Measurements from ENCODE around the gene ETS1.

DNA sequence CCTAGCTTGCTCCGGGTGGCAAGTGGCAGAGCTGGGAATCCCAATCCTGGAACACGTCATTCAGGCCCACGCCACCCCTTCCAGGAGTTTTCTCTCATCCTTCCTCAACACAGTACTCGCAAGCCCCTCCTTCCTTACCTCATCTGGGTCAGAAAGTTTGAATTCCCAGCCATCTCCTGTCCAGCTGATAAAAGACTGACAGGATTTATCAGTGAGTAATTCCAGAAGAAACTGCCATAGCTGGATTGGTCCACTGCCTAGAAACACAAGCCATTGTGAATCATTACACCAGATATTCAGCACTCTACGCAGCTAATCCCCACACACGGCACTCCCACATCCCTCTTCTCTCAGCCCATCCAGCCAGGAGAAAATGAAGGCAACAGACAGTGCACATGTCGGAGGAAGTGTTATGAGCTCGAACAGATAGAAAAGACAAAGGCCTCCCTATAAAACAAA is 124.0 kb downstream of the ETS1 start:
- TF ChIP-seq, protein P1, sequence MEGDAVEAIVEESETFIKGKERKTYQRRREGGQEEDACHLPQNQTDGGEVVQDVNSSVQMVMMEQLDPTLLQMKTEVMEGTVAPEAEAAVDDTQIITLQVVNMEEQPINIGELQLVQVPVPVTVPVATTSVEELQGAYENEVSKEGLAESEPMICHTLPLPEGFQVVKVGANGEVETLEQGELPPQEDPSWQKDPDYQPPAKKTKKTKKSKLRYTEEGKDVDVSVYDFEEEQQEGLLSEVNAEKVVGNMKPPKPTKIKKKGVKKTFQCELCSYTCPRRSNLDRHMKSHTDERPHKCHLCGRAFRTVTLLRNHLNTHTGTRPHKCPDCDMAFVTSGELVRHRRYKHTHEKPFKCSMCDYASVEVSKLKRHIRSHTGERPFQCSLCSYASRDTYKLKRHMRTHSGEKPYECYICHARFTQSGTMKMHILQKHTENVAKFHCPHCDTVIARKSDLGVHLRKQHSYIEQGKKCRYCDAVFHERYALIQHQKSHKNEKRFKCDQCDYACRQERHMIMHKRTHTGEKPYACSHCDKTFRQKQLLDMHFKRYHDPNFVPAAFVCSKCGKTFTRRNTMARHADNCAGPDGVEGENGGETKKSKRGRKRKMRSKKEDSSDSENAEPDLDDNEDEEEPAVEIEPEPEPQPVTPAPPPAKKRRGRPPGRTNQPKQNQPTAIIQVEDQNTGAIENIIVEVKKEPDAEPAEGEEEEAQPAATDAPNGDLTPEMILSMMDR (IDR thresholded peaks at IDR 0.05; ENCODE audit: low read length): no peak
- no peak for TF ChIP-seq EZH2phosphoT487 (IDR thresholded peaks at IDR 0.05; ENCODE audit: low read length)
- no peak for TF ChIP-seq EZH2 (optimal IDR thresholded peaks at IDR 0.05; ENCODE audit: low read depth, low read length)

Measured in MM.1S (cell line).